ENCODE measurements around the gene EFCAB8. TPM values are rescaled to one million over a fixed set of nuclear protein-coding genes. Genes with fewer than 3 reads are reported as not detected.

EFCAB8 gene
- total RNA-seq, 1 donor from 2014 or later = not detected

DNA sequence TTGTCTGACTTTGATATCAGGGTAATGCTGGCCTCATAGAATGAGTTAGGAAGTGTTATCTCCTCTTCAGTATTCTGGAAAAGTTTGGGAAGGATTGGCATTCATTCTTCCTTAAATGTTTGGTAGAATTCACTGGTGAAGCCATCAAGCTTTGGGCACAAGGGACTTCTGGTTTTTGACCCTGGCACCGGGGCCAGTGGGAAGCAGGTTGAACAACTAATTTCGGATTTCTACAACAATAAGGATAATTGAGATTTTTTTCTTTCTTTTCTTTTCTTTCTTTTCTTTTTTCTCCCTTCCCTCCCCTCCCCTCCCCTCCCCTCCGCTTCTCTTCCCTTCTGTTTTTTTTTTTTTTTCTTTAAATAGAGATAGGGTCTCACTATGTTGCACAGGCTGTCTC, 70.4 kb downstream of the EFCAB8 start:
- H3K27ac ChIP-seq = no peak overlapping the region
- no peak overlapping the region for H3K4me3 ChIP-seq
- no peak for DNase-seq (ENCODE audit: low spot score in 2 of 2)
- H3K4me1 ChIP-seq = no peaks in the 10 kb centered on the region
- intact Hi-C loops (cut with DNase I) = no loop called here
- TF ChIP-seq, protein P1, sequence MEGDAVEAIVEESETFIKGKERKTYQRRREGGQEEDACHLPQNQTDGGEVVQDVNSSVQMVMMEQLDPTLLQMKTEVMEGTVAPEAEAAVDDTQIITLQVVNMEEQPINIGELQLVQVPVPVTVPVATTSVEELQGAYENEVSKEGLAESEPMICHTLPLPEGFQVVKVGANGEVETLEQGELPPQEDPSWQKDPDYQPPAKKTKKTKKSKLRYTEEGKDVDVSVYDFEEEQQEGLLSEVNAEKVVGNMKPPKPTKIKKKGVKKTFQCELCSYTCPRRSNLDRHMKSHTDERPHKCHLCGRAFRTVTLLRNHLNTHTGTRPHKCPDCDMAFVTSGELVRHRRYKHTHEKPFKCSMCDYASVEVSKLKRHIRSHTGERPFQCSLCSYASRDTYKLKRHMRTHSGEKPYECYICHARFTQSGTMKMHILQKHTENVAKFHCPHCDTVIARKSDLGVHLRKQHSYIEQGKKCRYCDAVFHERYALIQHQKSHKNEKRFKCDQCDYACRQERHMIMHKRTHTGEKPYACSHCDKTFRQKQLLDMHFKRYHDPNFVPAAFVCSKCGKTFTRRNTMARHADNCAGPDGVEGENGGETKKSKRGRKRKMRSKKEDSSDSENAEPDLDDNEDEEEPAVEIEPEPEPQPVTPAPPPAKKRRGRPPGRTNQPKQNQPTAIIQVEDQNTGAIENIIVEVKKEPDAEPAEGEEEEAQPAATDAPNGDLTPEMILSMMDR (IDR thresholded peaks at IDR 0.05) = no peak
- H3K9me3 ChIP-seq = no peaks in the 10 kb centered on the region
- no peaks in the 10 kb centered on the region for H3K27me3 ChIP-seq
- H3K36me3 ChIP-seq = no peaks in the 10 kb centered on the region

DNA sequence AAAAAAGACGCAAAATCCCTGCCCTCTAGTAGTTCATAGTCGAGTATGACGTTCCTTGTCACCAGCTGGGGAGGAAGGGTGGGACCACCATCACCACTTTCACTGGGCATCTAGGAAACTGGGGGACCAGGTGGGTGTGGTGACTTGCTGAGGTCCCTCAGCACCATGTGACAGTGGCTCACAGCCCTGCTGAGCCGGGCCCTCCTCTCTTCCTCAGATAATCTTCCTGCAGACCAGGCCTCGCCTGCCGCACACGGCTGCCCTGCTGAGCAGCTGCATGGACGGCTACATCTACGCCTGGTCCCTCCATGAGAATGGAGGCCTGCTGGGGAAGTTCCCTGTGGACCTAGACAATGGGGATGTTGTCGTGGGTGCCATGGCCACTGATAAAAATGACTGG, 71.5 kb downstream of the EFCAB8 start:
- DNase-seq (ENCODE audit: low spot score in 2 of 2) = no peak
- TF ChIP-seq, protein P1 (IDR thresholded peaks at IDR 0.05) = no peak

DNA sequence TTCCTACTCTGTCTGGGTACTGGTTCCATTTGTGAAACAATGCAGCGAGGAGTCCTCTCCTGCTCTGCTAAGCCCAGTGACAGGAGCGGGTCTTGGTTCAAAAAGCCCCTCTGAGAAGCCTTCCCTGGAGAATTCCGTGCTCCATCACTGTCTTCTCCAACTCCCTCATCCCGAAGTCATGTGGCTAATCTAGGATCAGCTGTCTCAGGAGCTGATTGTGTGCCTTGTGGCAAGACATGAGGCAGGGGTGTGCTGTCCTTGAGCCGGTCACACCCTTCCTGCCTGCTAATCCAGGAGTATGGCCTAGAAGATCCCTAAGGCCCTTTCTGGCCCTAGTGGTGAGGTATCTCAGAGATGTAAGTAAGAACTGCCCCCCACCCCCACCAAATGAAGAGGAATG, 72.0 kb downstream of the EFCAB8 start:
- Histone ChIP-seq H3K27me3 (no peaks in the 10 kb centered on the region), H3K27ac (no peak overlapping the region), H3K4me3 (no peak overlapping the region), H3K36me3 (no peaks in the 10 kb centered on the region), H3K4me1 (no peaks in the 10 kb centered on the region), H3K9me3 (no peaks in the 10 kb centered on the region)
- TF ChIP-seq, protein P1 (IDR thresholded peaks at IDR 0.05) = no peak
- no peak for DNase-seq (ENCODE audit: low spot score in 2 of 2)
- intact Hi-C loops (cut with DNase I) = no loop called here

More for the DNA sequence above, 71.5 kb downstream of the EFCAB8 start:
- Histone ChIP-seq H3K27me3 (no peaks in the 10 kb centered on the region), H3K4me1 (no peaks in the 10 kb centered on the region), H3K9me3 (no peaks in the 10 kb centered on the region), H3K36me3 (no peaks in the 10 kb centered on the region), H3K4me3 (no peak overlapping the region), H3K27ac (no peak overlapping the region)
- intact Hi-C loops (cut with DNase I) = no loop called here

DNA sequence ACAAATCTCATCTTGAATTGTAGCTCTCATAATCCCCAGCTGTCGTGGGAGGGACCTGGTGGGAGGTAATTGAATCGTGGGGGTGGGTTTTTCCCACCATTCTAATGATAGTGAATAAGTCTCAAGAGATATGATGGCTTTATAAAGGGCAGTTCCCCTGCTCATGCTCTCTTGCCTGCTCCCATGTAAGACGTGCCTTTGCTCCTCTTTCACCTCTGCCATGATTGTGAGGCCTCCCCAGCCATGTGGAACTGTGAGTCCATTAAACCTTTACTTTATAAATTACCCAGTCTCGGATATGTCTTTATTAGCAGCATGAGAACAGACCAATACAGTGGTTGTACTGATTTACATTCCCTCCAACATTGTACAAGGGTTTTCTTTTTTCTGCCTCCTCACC, 75.9 kb downstream of the EFCAB8 start:
- no peak for DNase-seq (ENCODE audit: low spot score in 2 of 2)
- Histone ChIP-seq H3K4me1 (no peaks in the 10 kb centered on the region), H3K9me3 (no peaks in the 10 kb centered on the region), H3K36me3 (no peaks in the 10 kb centered on the region), H3K27ac (no peak overlapping the region), H3K27me3 (no peaks in the 10 kb centered on the region), H3K4me3 (no peak overlapping the region)
- TF ChIP-seq, protein P1 (IDR thresholded peaks at IDR 0.05) = no peak
- intact Hi-C loops (cut with DNase I) = no loop called here

DNA sequence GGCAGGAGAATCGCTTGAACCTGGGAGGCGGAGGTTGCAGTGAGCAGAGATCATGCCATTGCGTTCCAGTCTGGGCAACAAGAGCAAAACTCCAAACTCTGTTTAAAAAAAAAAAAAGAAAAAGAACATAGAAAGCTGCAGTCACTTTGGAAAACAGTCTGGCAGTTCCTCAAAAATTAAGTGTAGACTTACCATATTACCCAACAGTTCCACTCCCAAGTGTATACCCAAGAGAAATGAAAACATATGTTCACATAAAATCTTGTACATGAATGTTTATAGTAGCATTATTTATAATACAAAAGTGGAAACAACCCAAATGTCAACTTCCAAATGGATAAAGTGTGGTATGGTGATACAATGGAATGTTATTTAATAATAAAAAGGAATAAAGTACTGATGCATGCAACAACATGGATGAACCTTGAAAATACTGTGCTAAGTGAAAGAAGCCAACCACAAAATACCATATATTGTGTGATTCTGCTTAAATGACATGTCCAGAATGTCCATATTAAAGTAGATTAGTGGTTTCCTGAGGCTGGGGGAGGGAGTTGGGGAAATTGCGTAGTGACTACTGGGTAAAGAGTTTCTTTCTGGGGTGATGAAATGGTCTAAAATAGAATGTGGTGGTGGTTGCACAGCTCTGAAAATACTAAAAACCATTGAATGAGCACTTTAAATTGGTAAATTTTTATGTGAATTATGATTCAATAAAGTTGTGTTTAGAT, 82.6 kb downstream of the EFCAB8 start:
- no peak overlapping the region for H3K4me3 ChIP-seq
- TF ChIP-seq, protein P1 (IDR thresholded peaks at IDR 0.05) = no peak
- no peaks in the 10 kb centered on the region for H3K27me3 ChIP-seq
- H3K4me1 ChIP-seq = no peaks in the 10 kb centered on the region
- H3K9me3 ChIP-seq = peaks cover 0 to 2% of the 10 kb centered on the region in 2 donors
- DNase-seq (ENCODE audit: low spot score in 2 of 2) = no peak
- intact Hi-C loops (cut with DNase I) = no loop called here
- H3K27ac ChIP-seq = no peak overlapping the region
- H3K36me3 ChIP-seq = no peaks in the 10 kb centered on the region
